ENCODE results near the gene GDNF.

- TF ChIP-seq EP300 (IDR thresholded peaks at IDR 0.05) (no peak), POLR2A (IDR thresholded peaks at IDR 0.05) (no peak), CTCF (IDR thresholded peaks at IDR 0.05) (no peak), POLR2AphosphoS5 (IDR thresholded peaks at IDR 0.05) (no peak)
These were observed 52.9 kb downstream of the GDNF start for GRCh38 chr5:37786862-37787519.
